Skeletal muscle satellite cell (primary cell): Measurements from ENCODE around the gene PCDHGA3. TPM values are rescaled to one million over a fixed set of nuclear protein-coding genes. Genes with fewer than 3 reads are reported as not detected.
"Not testable (repeated sequence)": the region's sequence is repeated elsewhere in the genome, so short reads cannot be mapped to it uniquely, and the experiment has no call there.

ENCODE experiments used
- H3K27me3 ChIP-seq: 2 replicates; pipeline ENCODE4 v1.7.0; 2013; ENCODE audit warnings: low read length; ENCODE audit not compliant: control insufficient read depth, insufficient read depth
- H3K36me3 ChIP-seq: 2 replicates; pipeline ENCODE4 v1.7.0; 2013; ENCODE audit warnings: mild to moderate bottlenecking, control low read depth, low read length; ENCODE audit not compliant: insufficient read depth
- H3K4me1 ChIP-seq: 2 replicates; pipeline ENCODE4 v1.7.0; 2013; ENCODE audit warnings: low read length; ENCODE audit not compliant: control insufficient read depth, insufficient read depth
- H3K4me2 ChIP-seq: 2 replicates; pipeline ENCODE4 v1.7.0; 2013; ENCODE audit warnings: mild to moderate bottlenecking, low read length
- H3K4me3 ChIP-seq: 2 replicates; pipeline ENCODE4 v1.7.0; 2013; ENCODE audit warnings: low read length
- H3K9ac ChIP-seq: 2 replicates; pipeline ENCODE4 v1.7.0; 2013; ENCODE audit warnings: mild to moderate bottlenecking, low read depth, low read length, moderate library complexity
- H3K9me3 ChIP-seq: replicated peaks from 2 replicates; pipeline ENCODE4 v1.7.0; 2013; ENCODE audit warnings: mild to moderate bottlenecking, control low read depth, low read length
- total RNA-seq: library from RNA; depleted of rRNA; stranded (reverse); fragments of >200 nt; gene quantifications from 2 replicates; pipeline ENCODE4 v1.2.3, GENCODE V29; 2012; rRNA removed

Gene PCDHGA3
- total RNA-seq = 1.0 and 1.7 TPM in 2 replicates

GRCh38 chr5:141343242-141343952 lies at the start of gene PCDHGA3:
Gene PCDHGA3 (plus strand): TSS chr5:141343829. CDS start chr5:141344034, 205 bp downstream.
- peak within 1 kb of the TSS; percentile 65 for H3K4me3 ChIP-seq
- H3K36me3 ChIP-seq = no peaks in the 10 kb centered on the region
- H3K9me3 ChIP-seq = peaks cover 25% of the 10 kb centered on the region
- no peaks in the 10 kb centered on the region for H3K27me3 ChIP-seq
- no peaks in the 10 kb centered on the region for H3K4me1 ChIP-seq
- H3K9ac ChIP-seq = peak within 1 kb of the TSS; percentile 44
- H3K4me2 ChIP-seq = peak within 1 kb of the TSS; percentile 63

- Histone ChIP-seq H3K4me3 (no peak overlapping the region), H3K9me3 (peaks cover under 1% of the 10 kb centered on the region), H3K4me1 (no peaks in the 10 kb centered on the region), H3K9ac (no peak overlapping the region), H3K27me3 (no peaks in the 10 kb centered on the region), H3K36me3 (no peaks in the 10 kb centered on the region), H3K4me2 (no peak overlapping the region)
Measured at GRCh38 chr5:141298376-141298775, 45.3 kb upstream of the PCDHGA3 start.

GRCh38 chr5:141303756-141304155 lies 39.9 kb upstream of the PCDHGA3 start, which contains the start of gene SLC25A2:
Gene SLC25A2 (minus strand): TSS chr5:141304049. CDS start chr5:141303865, 184 bp downstream.
- Histone ChIP-seq H3K9me3 (peaks cover 9% of the 10 kb centered on the region), H3K36me3 (no peaks in the 10 kb centered on the region), H3K4me3 (no peak within 1 kb of the TSS), H3K4me2 (no peak within 1 kb of the TSS), H3K9ac (no peak within 1 kb of the TSS), H3K27me3 (no peaks in the 10 kb centered on the region), H3K4me1 (no peaks in the 10 kb centered on the region)

GRCh38 chr5:141306630-141307029 lies 37.0 kb upstream of the PCDHGA3 start:
- peaks cover 9% of the 10 kb centered on the region for H3K9me3 ChIP-seq

GRCh38 chr5:141313711-141314110 lies 29.9 kb upstream of the PCDHGA3 start:
- Histone ChIP-seq H3K9ac (no peak overlapping the region), H3K4me3 (no peak overlapping the region), H3K4me1 (no peaks in the 10 kb centered on the region), H3K27me3 (no peaks in the 10 kb centered on the region), H3K9me3 (peaks cover 17% of the 10 kb centered on the region), H3K36me3 (peaks cover 22% of the 10 kb centered on the region), H3K4me2 (no peak overlapping the region)

More at GRCh38 chr5:141306630-141307029, 37.0 kb upstream of the PCDHGA3 start:
- Histone ChIP-seq H3K9ac (no peak overlapping the region), H3K4me2 (no peak overlapping the region), H3K36me3 (no peaks in the 10 kb centered on the region), H3K27me3 (no peaks in the 10 kb centered on the region), H3K4me1 (no peaks in the 10 kb centered on the region), H3K4me3 (no peak overlapping the region)

- not testable (repeated sequence) for H3K27me3 ChIP-seq, H3K9ac ChIP-seq, H3K4me3 ChIP-seq, H3K4me1 ChIP-seq, H3K4me2 ChIP-seq
- H3K36me3 ChIP-seq = peaks cover 34% of the 10 kb centered on the region
- peaks cover 31% of the 10 kb centered on the region for H3K9me3 ChIP-seq
Measured at GRCh38 chr5:141316963-141317362, 26.7 kb upstream of the PCDHGA3 start.

GRCh38 chr5:141319202-141319601 lies 24.4 kb upstream of the PCDHGA3 start:
- Histone ChIP-seq H3K4me3 (peak overlapping the region; percentile 83), H3K4me1 (no peaks in the 10 kb centered on the region), H3K4me2 (peak overlapping the region; percentile 77), H3K27me3 (no peaks in the 10 kb centered on the region), H3K9me3 (peaks cover 31% of the 10 kb centered on the region), H3K36me3 (peaks cover 34% of the 10 kb centered on the region), H3K9ac (no peak overlapping the region)

- no peak overlapping the region for H3K9ac ChIP-seq
- H3K4me3 ChIP-seq = peak overlapping the region; percentile 83
- no peaks in the 10 kb centered on the region for H3K4me1 ChIP-seq
- H3K4me2 ChIP-seq = peak overlapping the region; percentile 77
- peaks cover 34% of the 10 kb centered on the region for H3K36me3 ChIP-seq
- peaks cover 31% of the 10 kb centered on the region for H3K9me3 ChIP-seq
- no peaks in the 10 kb centered on the region for H3K27me3 ChIP-seq
Measured at GRCh38 chr5:141319699-141320098, 23.9 kb upstream of the PCDHGA3 start.

GRCh38 chr5:141320225-141321169 lies 23.1 kb upstream of the PCDHGA3 start, which contains the start of gene TAF7:
Gene TAF7 (minus strand): TSS chr5:141320784. CDS start chr5:141320044, 740 bp downstream.
- Histone ChIP-seq H3K4me1 (no peaks in the 10 kb centered on the region), H3K9ac (peak within 1 kb of the TSS; percentile 94), H3K4me2 (peak within 1 kb of the TSS; percentile 77), H3K27me3 (no peaks in the 10 kb centered on the region), H3K4me3 (peak within 1 kb of the TSS; percentile 83), H3K36me3 (peaks cover 33% of the 10 kb centered on the region), H3K9me3 (peaks cover 24% of the 10 kb centered on the region)

- Histone ChIP-seq H3K4me1 (no peaks in the 10 kb centered on the region), H3K4me3 (no peak overlapping the region), H3K4me2 (no peak overlapping the region), H3K9me3 (peaks cover 20% of the 10 kb centered on the region), H3K9ac (no peak overlapping the region), H3K27me3 (no peaks in the 10 kb centered on the region), H3K36me3 (peaks cover 23% of the 10 kb centered on the region)
Measured at GRCh38 chr5:141322261-141322660, 21.4 kb upstream of the PCDHGA3 start.

- Histone ChIP-seq H3K9ac (peak overlapping the region; percentile 80), H3K4me3 (peak overlapping the region; percentile 70)
Measured at GRCh38 chr5:141326088-141326854, 17.4 kb upstream of the PCDHGA3 start.

More at GRCh38 chr5:141326088-141326854, 17.4 kb upstream of the PCDHGA3 start:
- no peaks in the 10 kb centered on the region for H3K27me3 ChIP-seq
- H3K36me3 ChIP-seq = no peaks in the 10 kb centered on the region
- H3K9me3 ChIP-seq = peaks cover 4% of the 10 kb centered on the region
- peak overlapping the region; percentile 85 for H3K4me2 ChIP-seq
- no peaks in the 10 kb centered on the region for H3K4me1 ChIP-seq
